OCI-LY3 (cell line): ENCODE measurements around the gene LCE4A.
"Not testable (repeated sequence)": the region's sequence is repeated elsewhere in the genome, so short reads cannot be mapped to it uniquely, and the experiment has no call there.

ENCODE experiments used
- H2AFZ ChIP-seq: fragments of 200-600, 300-600 bp; shearing (Covaris generic); 2 replicates; pipeline ENCODE4 v1.6.0; 2014; ENCODE audit warnings: antibody characterized with exemption, low read depth, low read length
- H3K27ac ChIP-seq: fragments of 200-600, 300-600 bp; sonication (generic); 2 replicates; pipeline ENCODE4 v1.5.1; 2014; ENCODE audit warnings: mild to moderate bottlenecking, low read length, moderate library complexity, mixed read lengths
- H3K27me3 ChIP-seq: fragments of 200-600, 300-600 bp; sonication (generic); 2 replicates; pipeline ENCODE4 v1.6.1; 2014; ENCODE audit warnings: low read depth, low read length, mixed read lengths
- H3K36me3 ChIP-seq: fragments of 200-600, 300-600 bp; sonication (generic); replicated peaks from 2 replicates; pipeline ENCODE3; 2014; ENCODE audit warnings: low read depth, low read length, mixed read lengths
- H3K4me1 ChIP-seq: fragments of 300-600, 200-600 bp; sonication (generic); 2 replicates; pipeline ENCODE4 v1.6.1; 2014; ENCODE audit warnings: low read length, mixed read lengths
- H3K4me2 ChIP-seq: fragments of 200-600, 300-600 bp; sonication (generic); 2 replicates; pipeline ENCODE4 v1.6.1; 2014; ENCODE audit warnings: low read length, mixed read lengths
- H3K4me3 ChIP-seq: fragments of 300-600, 200-600 bp; sonication (generic); 2 replicates; pipeline ENCODE4 v1.5.1; 2014; ENCODE audit warnings: antibody characterized with exemption, mild to moderate bottlenecking, low read length, moderate library complexity
- H3K79me2 ChIP-seq: fragments of 300-600, 200-600 bp; shearing (Covaris generic); 2 replicates; pipeline ENCODE4 v1.6.1; 2014; ENCODE audit warnings: mild to moderate bottlenecking, low read length, mixed read lengths
- H3K9ac ChIP-seq: fragments of 300-600, 200-600 bp; shearing (Covaris generic); 2 replicates; pipeline ENCODE4 v1.6.0; 2014; ENCODE audit warnings: mild to moderate bottlenecking, low read length, moderate library complexity
- H3K9me3 ChIP-seq: fragments of 200-600, 300-600 bp; shearing (Covaris generic); 2 replicates; pipeline ENCODE4 v1.6.1; 2014; ENCODE audit warnings: low read length, mixed read lengths; ENCODE audit not compliant: insufficient read depth
- H4K20me1 ChIP-seq: fragments of 200-600, 300-600 bp; sonication (generic); 2 replicates; pipeline ENCODE4 v1.6.1; 2016; ENCODE audit warnings: low read length, mixed read lengths; ENCODE audit not compliant: insufficient read depth
- EZH2phosphoT487 ChIP-seq: fragments of 200-600 bp; shearing (Covaris generic); IDR thresholded peaks from 2 replicates; pipeline ENCODE4 v1.6.1; 2018; ENCODE audit warnings: antibody characterized with exemption, mixed run types, low read depth
- TF ChIP-seq, protein P1 (sequence below): fragments of 200-600, 300-600 bp; sonication (generic); IDR thresholded peaks from 2 replicates; pipeline ENCODE4 v1.5.1; 2014; ENCODE audit warnings: antibody characterized with exemption, low read length, low read depth

Gene LCE4A

GRCh38 chr1:152681616-152682015 is 26.3 kb upstream of the LCE4A start:
- Histone ChIP-seq H3K27ac (no peak overlapping the region), H3K36me3 (no peaks in the 10 kb centered on the region), H3K9ac (no peak overlapping the region), H3K9me3 (no peaks in the 10 kb centered on the region), H3K27me3 (peaks cover 56% of the 10 kb centered on the region), H4K20me1 (no peaks in the 10 kb centered on the region), H2AFZ (no peak overlapping the region), H3K4me3 (no peak overlapping the region), H3K4me1 (no peaks in the 10 kb centered on the region), H3K79me2 (no peaks in the 10 kb centered on the region), H3K4me2 (no peak overlapping the region)
- no peak for TF ChIP-seq EZH2phosphoT487
- TF ChIP-seq, protein P1, sequence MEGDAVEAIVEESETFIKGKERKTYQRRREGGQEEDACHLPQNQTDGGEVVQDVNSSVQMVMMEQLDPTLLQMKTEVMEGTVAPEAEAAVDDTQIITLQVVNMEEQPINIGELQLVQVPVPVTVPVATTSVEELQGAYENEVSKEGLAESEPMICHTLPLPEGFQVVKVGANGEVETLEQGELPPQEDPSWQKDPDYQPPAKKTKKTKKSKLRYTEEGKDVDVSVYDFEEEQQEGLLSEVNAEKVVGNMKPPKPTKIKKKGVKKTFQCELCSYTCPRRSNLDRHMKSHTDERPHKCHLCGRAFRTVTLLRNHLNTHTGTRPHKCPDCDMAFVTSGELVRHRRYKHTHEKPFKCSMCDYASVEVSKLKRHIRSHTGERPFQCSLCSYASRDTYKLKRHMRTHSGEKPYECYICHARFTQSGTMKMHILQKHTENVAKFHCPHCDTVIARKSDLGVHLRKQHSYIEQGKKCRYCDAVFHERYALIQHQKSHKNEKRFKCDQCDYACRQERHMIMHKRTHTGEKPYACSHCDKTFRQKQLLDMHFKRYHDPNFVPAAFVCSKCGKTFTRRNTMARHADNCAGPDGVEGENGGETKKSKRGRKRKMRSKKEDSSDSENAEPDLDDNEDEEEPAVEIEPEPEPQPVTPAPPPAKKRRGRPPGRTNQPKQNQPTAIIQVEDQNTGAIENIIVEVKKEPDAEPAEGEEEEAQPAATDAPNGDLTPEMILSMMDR = no peak

DNA sequence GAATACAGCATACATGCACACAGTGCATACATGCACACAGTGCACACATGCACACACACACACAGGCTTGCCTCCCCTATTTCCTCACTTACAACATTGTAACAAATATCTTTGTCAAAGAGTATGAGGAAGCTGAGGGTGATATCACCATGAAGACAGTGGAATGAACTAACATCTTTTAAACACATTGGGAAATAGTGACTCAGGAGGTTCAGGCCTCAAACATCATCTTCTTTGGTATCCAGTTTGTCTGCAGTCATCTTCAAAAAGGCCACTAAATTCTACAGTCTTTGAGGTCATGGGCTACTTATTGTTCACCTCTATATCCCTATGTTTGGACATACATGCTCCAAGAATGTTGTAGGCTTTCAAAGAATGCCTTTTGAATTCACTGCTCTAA is 24.1 kb upstream of the LCE4A start:
- no peak overlapping the region for H3K4me3 ChIP-seq
- no peaks in the 10 kb centered on the region for H3K36me3 ChIP-seq
- no peak overlapping the region for H3K27ac ChIP-seq
- H3K27me3 ChIP-seq = peaks cover 40% of the 10 kb centered on the region
- H3K4me2 ChIP-seq = no peak overlapping the region
- TF ChIP-seq, protein P1 = no peak
- no peak for TF ChIP-seq EZH2phosphoT487
- H4K20me1 ChIP-seq = no peaks in the 10 kb centered on the region
- H3K9ac ChIP-seq = no peak overlapping the region
- no peaks in the 10 kb centered on the region for H3K9me3 ChIP-seq
- H2AFZ ChIP-seq = no peak overlapping the region
- H3K4me1 ChIP-seq = no peaks in the 10 kb centered on the region
- H3K79me2 ChIP-seq = no peaks in the 10 kb centered on the region

GRCh38 chr1:152685823-152686222 is 22.1 kb upstream of the LCE4A start, which contains the start of gene LCE2B:
Gene LCE2B (plus strand): TSS chr1:152686123. CDS start chr1:152686844, 721 bp downstream.
- not testable (repeated sequence) for H3K79me2 ChIP-seq, H3K4me2 ChIP-seq, H3K4me3 ChIP-seq, H3K36me3 ChIP-seq, H2AFZ ChIP-seq, H3K9me3 ChIP-seq, H3K4me1 ChIP-seq, H3K9ac ChIP-seq, H4K20me1 ChIP-seq, H3K27ac ChIP-seq
- peaks cover 27% of the 10 kb centered on the region; the same call in 1 of the 2 replicates for H3K27me3 ChIP-seq

GRCh38 chr1:152697701-152698600 is 10.0 kb upstream of the LCE4A start, which contains the start of gene LCE2A:
Gene LCE2A (plus strand): TSS chr1:152698345. CDS start chr1:152698902, 557 bp downstream.
- H3K27ac ChIP-seq = no peak within 1 kb of the TSS
- no peak within 1 kb of the TSS for H3K9ac ChIP-seq
- no peaks in the 10 kb centered on the region for H3K36me3 ChIP-seq
- no peaks in the 10 kb centered on the region for H3K4me1 ChIP-seq
- TF ChIP-seq, protein P1 = no peak
- TF ChIP-seq EZH2phosphoT487 = no peak
- no peak within 1 kb of the TSS for H3K4me2 ChIP-seq
- no peaks in the 10 kb centered on the region for H3K9me3 ChIP-seq
- H3K79me2 ChIP-seq = no peaks in the 10 kb centered on the region
- H2AFZ ChIP-seq = no peak within 1 kb of the TSS
- peaks cover 32% of the 10 kb centered on the region for H3K27me3 ChIP-seq
- no peaks in the 10 kb centered on the region for H4K20me1 ChIP-seq
- no peak within 1 kb of the TSS for H3K4me3 ChIP-seq
